ENCODE results near the gene DAPK1.

DAPK1 gene

DNA sequence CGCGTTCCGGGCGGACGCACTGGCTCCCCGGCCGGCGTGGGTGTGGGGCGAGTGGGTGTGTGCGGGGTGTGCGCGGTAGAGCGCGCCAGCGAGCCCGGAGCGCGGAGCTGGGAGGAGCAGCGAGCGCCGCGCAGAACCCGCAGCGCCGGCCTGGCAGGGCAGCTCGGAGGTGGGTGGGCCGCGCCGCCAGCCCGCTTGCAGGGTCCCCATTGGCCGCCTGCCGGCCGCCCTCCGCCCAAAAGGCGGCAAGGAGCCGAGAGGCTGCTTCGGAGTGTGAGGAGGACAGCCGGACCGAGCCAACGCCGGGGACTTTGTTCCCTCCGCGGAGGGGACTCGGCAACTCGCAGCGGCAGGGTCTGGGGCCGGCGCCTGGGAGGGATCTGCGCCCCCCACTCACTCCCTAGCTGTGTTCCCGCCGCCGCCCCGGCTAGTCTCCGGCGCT lies at the start of gene DAPK1:
Gene DAPK1 (plus strand): TSS at position 264 of the 442 bp plus-strand sequence. CDS start 1,211 bp downstream, outside the sequence.
- TF ChIP-seq, protein P1, sequence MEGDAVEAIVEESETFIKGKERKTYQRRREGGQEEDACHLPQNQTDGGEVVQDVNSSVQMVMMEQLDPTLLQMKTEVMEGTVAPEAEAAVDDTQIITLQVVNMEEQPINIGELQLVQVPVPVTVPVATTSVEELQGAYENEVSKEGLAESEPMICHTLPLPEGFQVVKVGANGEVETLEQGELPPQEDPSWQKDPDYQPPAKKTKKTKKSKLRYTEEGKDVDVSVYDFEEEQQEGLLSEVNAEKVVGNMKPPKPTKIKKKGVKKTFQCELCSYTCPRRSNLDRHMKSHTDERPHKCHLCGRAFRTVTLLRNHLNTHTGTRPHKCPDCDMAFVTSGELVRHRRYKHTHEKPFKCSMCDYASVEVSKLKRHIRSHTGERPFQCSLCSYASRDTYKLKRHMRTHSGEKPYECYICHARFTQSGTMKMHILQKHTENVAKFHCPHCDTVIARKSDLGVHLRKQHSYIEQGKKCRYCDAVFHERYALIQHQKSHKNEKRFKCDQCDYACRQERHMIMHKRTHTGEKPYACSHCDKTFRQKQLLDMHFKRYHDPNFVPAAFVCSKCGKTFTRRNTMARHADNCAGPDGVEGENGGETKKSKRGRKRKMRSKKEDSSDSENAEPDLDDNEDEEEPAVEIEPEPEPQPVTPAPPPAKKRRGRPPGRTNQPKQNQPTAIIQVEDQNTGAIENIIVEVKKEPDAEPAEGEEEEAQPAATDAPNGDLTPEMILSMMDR (IDR thresholded peaks at IDR 0.05; ENCODE audit: low read depth, low read length, missing control alignments): no peak
- H3K4me3 ChIP-seq (replicated peaks; ENCODE audit: low read depth, low read length): peak within 1 kb of the TSS; percentile 42
- DNase-seq (ENCODE audit: extremely low read depth, low read depth): no peak

DNA sequence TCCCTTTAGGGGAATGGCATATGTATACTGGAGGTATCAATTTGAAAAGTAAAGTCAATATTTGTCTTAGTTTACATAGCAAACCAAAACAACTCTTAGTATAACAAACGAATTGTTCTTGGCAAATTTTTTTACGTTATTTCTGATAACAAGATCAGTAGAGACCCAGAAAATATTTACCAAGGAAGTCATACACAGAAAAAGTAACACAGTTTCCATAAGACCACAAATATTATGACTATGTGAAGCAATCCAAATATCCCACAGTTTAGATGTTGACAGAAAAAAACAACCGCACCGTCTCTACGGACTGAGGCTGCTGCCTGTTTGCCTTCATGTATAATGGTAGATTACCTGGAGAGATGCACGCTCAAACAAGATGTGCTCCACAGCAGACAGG lies 46.5 kb upstream of the DAPK1 start:
- no peak overlapping the region for H3K4me3 ChIP-seq (replicated peaks; ENCODE audit: low read depth, low read length)
- DNase-seq (ENCODE audit: extremely low read depth, low read depth): no peak
- TF ChIP-seq, protein P1 (IDR thresholded peaks at IDR 0.05; ENCODE audit: low read depth, low read length, missing control alignments): no peak

DNA sequence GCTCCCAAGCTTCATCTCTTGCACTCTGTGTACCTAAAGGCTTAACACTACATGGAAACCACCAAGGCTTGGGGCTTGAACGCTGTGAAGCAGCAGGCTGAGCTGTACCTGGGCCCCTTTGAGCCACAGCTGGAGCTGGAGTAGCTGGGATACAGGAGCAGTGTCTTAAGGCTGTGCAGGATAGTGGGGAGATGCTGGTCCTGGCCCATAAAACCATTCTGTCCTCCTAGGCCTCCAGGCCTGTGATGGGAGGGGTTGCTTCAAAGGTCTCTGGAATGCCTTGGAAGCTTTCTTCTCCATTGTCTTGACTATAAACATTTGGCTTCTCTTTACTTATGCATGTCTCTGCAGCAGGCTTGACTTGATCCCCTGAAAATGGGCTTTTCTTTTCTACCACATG lies 42.3 kb upstream of the DAPK1 start:
- no peak overlapping the region for H3K4me3 ChIP-seq (replicated peaks; ENCODE audit: low read depth, low read length)
- no peak for DNase-seq (ENCODE audit: extremely low read depth, low read depth)
- TF ChIP-seq, protein P1 (IDR thresholded peaks at IDR 0.05; ENCODE audit: low read depth, low read length, missing control alignments): no peak

DNA sequence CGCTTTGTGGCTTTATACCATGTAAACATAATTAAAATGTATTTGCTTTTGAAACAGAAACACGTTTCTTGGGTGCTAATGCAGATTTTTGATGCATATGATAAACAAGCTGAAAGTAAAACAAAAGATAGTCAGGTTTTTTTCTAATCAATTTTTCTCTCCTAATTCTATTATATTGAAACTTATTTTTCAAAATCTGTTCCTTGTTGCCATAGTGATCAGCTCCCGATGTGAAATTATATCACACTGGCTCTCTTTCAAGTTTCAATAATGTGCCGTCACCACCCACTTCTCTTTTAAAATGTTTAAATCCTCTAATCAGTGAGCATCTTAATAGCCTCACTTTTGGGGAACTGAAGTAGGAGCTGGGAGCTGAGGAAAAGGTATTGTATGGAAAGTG lies 36.4 kb upstream of the DAPK1 start:
- DNase-seq (ENCODE audit: extremely low read depth, low read depth): no peak
- H3K4me3 ChIP-seq (replicated peaks; ENCODE audit: low read depth, low read length): no peak overlapping the region
- TF ChIP-seq, protein P1 (IDR thresholded peaks at IDR 0.05; ENCODE audit: low read depth, low read length, missing control alignments): no peak

DNA sequence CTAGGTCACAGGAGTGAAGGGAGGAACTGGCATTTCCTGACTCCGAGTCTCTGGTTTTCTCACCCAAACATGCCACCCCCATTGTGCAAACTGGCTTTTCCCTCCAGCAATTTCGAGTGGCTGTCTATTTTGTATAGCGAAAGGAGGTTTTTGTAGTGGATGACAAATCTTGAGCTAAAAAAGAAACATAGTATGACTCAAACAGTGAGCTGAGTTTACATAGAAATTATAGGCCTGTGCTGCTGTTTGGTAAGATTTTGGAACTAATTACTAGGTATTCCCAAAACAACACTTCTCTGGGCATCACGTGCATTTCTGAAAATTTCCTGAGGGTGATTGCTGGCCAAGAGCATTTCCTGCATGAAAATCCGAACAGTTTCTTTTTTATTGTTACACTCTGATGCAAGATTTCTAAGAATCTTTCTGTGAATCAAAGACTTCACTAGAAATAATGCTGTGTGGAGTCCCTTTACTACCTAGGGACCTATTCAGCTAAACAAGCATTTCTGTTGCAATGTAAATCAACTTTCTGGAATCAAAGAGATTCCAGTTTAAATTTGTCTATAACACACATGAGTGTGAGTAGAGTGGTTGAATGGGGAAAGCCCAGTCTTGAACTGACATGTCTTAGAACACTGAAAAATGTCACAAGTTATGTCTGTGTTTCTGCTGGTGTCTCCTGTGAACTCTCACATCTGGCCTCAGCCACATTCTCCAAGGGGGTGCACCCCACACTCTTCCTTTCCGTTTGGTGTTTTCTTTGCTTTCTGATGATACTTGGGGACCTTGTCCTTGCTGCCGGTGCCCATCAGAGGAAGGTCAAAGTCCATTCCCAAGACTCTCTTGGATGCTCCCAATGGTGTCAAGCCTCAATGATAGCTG lies 33.3 kb upstream of the DAPK1 start:
- TF ChIP-seq, protein P1 (IDR thresholded peaks at IDR 0.05; ENCODE audit: low read depth, low read length, missing control alignments): no peak
- no peak for DNase-seq (ENCODE audit: extremely low read depth, low read depth)
- H3K4me3 ChIP-seq (replicated peaks; ENCODE audit: low read depth, low read length): no peak overlapping the region

DNA sequence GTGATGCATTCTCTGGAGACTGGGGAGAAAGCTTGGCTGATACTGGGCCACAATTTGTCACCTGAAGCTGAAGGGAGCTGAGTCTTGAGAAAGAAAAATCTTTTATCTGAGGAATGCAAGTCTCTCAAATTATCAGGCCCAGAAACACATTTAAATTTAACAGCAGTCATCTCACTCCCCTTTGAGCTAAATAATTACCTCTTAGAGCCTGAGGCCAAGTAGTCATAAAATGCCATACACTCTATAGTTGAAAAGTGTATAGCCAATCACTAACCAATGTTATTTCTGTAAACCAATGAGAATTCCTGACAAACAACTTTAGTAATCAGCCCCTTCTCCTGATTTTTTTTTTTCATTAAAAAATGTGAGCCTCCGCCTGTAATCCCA lies 32.7 kb upstream of the DAPK1 start:
- no peak for DNase-seq (ENCODE audit: extremely low read depth, low read depth)
- no peak overlapping the region for H3K4me3 ChIP-seq (replicated peaks; ENCODE audit: low read depth, low read length)
- TF ChIP-seq, protein P1 (IDR thresholded peaks at IDR 0.05; ENCODE audit: low read depth, low read length, missing control alignments): no peak

Measured in HFF-Myc (cell line).